ENCODE results near the gene RBP3.

The RBP3 gene

DNA sequence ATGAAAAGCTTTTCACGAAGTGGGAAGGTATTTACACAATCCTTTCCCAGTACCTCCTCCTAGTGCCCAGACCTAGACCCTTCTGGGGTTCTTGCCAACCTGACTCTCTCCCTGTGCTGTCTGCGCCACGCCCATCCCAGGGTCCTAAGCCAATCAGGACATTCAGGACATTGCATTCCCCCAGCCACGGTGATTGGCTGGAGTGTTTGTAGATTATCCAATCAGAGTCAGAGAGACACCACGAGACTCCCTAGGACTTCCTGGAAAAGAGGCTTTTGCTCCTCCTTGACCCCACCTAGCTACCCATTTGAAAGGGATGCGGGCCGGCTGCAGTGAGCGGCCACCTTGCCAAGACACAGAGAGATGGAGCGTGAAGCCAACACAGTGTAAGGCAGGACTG is 29.5 kb upstream of the RBP3 start:
- no peak for DNase-seq (ENCODE audit: low read depth in 2 of 2)

DNA sequence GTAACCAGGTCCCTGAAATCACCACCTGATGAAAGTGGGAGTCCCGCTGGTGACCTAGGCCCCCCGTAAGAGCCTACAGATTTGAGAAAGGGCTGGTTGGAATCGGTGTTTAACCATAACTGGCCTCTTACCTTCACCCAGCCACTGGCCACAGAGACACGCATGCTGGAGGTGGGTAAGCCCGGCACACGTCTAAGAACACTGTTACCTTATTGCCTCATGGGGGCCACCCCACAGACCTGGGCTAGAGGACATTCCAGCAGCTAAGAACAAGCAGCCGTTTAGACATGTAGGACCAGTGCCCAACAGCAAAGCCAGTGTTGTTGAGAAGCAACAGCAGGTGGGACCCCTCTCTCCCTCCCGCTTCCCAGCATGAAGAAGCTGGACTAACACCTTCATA is 28.4 kb upstream of the RBP3 start:
- DNase-seq (ENCODE audit: low read depth in 2 of 2), result no peak

DNA sequence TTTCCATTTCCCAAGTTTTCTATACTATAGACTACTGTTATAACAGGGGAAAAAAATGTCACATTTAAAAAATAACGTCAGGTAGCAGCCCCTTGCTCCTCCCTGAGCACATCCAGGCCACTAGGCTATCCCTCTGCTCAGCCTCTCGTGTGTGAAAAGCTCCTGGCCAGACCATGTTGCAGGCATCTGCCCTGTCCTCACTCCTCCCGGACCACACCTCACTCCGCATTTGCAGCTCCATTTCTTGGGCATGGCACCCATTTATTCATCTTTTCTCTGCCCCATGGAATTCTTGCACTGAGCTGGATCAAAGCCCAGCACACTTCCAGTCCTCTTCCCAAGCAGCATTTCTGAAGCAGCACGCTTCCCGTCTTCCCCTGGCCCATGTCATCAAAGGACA is 27.4 kb upstream of the RBP3 start:
- DNase-seq (ENCODE audit: low read depth in 2 of 2), result no peak

DNA sequence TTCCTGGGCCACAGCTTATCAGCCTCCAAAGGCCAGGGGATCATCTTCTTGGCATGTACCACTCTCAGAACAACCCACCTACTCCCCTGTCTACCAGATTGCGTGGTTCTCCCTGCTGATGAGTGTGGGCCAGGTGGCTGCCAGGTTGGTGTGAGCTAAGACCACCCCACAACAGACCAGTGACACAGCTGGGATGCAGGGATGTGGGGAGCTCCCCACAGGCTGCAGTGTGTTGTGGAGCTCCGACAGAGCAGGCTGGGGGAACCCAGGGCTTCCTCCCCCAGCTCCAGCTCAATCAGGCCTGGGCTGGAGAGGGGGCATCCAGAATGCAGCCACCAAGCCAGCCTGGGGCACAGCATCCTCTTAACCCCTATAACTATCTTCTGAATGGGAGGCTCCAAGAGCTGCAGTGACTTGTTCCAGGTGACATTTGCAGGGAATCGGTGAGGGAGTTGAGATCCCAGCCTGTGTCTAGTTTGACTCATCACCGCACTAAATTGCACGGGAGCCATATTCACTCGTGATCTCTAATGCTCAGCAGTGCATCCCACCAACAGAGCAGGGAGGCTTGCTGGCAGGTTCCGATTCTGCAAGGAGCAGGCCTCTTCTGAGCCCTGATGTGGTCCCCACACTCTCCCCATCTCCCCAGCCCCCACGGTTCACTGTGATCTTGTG is 26.5 kb upstream of the RBP3 start:
- no peak for DNase-seq (ENCODE audit: low read depth in 2 of 2)

DNA sequence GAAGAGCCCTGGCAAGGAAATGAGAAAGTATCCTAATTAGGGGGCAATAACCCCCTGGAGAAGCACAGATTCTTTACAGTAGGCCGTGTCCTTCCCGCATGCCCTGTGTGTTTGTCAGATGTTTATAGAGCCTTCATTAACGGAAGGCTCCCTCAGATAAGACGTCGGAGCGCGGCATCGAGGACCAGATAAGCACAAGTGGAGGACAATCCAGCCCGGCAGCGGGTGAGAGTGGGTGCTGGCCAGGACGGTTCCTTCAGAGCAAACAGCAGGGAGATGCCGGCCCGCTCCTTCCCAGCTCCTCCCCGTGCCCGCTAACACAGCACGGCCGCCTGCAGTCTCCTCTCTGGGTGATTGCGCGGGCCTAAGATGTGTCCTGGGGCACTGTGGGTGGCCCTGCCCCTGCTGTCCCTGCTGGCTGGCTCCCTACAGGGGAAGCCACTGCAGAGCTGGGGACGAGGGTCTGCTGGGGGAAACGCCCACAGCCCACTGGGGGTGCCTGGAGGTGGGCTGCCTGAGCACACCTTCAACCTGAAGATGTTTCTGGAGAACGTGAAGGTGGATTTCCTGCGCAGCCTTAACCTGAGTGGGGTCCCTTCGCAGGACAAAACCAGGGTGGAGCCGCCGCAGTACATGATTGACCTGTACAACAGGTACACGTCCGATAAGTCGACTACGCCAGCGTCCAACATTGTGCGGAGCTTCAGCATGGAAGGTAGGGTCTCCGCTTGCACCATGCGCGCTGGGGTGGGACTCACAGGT is 25.7 kb upstream of the RBP3 start, which contains the start of gene GDF2:
Gene GDF2, plus strand, starts transcription at position 155 of the 762 bp plus-strand sequence. Its CDS starts 215 bp downstream, at position 370.
- DNase-seq (ENCODE audit: low read depth in 2 of 2), result no peak

DNA sequence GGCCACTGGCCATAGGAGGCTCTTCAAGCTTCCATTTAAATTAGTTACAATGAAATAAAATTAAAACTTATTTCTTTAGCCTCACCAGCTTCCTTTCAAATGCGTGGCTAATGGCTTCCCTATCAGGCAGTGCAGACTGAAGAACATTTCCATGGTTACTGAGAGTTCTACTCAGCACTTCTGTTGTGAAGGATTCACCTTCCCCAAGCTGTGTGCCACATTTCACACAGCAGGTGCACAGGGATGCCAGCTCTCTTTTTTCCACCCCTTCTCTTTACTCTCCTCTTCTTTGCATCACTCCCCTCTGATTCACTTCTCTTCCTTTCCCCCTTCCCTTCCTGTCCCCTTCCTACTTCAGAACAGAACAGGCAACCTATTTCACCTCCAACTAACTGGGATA is 25.1 kb upstream of the RBP3 start:
- no peak for DNase-seq (ENCODE audit: low read depth in 2 of 2)

DNA sequence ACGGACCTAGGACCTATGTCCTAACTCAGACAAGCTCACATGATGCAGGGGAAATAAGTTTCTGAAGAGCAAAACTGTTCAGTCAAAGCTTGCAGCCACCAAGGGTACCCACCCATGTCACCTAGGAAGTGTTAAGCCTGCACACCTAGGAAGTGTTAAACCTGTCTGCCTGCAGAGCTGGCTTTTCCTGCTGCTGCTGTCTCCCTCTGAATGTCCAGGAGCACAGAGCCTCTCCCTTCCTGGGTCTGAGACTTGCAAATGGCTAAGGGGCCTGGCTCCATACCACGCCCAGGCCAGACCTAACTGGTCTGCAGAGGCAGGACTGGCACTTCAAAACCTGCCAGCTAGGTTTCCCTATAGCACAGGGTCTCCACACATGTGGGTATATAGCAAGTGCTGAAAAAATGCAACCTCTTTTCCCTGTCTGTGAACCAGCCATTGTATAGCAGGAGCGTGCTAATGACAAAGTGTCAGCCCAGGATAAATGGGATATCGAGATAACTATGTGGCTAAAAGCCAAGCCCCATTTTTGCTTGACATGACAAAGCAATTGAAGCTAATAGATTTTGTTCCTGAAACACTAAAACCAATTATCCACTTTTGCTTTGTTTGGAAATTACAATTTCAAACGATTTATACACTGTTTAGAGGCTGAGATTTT is 24.4 kb upstream of the RBP3 start:
- DNase-seq (ENCODE audit: low read depth in 2 of 2), result no peak

DNA sequence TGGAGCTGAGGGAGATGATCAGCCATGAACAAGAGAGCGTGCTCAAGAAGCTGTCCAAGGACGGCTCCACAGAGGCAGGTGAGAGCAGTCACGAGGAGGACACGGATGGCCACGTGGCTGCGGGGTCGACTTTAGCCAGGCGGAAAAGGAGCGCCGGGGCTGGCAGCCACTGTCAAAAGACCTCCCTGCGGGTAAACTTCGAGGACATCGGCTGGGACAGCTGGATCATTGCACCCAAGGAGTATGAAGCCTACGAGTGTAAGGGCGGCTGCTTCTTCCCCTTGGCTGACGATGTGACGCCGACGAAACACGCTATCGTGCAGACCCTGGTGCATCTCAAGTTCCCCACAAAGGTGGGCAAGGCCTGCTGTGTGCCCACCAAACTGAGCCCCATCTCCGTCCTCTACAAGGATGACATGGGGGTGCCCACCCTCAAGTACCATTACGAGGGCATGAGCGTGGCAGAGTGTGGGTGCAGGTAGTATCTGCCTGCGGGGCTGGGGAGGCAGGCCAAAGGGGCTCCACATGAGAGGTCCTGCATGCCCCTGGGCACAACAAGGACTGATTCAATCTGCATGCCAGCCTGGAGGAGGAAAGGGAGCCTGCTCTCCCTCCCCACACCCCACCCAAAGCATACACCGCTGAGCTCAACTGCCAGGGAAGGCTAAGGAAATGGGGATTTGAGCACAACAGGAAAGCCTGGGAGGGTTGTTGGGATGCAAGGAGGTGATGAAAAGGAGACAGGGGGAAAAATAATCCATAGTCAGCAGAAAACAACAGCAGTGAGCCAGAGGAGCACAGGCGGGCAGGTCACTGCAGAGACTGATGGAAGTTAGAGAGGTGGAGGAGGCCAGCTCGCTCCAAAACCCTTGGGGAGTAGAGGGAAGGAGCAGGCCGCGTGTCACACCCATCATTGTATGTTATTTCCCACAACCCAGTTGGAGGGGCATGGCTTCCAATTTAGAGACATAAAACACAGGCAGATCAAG is 22.6 kb upstream of the RBP3 start:
- no peak for DNase-seq (ENCODE audit: low read depth in 2 of 2)

DNA sequence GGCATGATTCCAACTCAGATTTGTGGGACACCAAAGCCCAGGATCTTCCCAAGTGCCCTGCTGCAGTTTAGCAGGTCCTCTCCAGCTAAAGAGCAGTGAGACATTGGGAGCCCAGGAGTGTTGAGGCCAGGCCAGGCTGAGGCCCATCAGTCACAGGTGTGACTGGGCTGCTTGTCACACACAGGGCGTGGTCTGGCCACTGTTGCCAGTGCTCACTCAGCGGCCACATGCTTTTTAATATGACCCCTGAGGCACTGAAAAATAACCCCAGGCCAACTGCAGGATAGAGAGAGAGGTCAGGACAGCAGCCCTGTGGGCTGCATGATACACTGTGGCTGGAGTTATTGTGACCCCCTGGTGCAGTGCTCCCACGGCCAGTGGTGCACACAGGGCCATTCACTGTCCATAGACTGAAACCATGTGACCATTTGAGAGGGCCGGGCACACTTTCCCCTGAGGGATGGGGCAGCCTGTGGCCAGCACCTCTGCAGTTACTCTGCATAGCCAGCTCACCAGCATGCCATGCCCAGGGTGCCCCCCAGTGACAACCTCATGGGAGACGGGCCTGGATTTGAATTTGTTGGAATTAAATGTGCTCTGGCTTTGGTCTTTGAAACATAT is 21.7 kb upstream of the RBP3 start:
- DNase-seq (ENCODE audit: low read depth in 2 of 2), result no peak

DNA sequence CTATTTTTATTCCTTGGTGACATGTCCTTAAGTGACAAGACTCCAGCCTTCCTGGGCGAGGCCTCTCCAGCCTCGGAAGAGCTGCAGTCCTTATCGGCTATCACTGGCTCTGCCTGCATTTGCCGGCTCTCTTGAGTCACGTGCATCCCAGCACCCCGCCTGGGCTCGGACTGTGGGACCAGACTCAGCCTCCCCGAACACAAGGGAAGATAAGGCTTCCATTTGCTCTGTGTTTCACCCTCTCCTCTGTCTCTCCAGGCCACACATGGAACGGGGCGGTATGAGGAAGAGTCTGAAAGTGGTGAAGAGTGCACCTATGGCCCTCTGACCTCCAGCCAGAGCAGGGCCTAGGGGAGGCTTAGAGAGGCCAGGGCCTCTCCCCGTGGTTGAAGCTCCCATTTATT is 21.2 kb upstream of the RBP3 start:
- no peak for DNase-seq (ENCODE audit: low read depth in 2 of 2)

DNA sequence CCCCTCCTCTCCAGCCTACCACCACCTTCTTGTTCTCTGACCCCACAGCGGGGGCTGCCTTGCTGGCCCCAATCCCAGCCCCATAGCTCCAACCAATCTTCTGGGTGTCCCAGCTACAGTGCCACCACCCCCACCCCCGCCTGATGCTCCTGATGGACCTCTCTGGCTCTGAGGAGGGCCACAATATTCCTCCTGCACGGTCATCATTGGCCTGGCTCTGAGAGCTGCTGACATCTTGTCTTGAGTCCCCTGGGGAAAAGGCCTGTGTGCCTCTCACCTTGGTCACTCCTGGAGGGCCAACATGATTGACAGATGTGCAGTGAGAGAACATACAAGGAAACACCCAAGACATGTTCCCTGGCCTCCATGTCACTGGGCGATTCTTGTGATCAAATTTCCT is 18.3 kb upstream of the RBP3 start:
- DNase-seq (ENCODE audit: low read depth in 2 of 2), result no peak

DNA sequence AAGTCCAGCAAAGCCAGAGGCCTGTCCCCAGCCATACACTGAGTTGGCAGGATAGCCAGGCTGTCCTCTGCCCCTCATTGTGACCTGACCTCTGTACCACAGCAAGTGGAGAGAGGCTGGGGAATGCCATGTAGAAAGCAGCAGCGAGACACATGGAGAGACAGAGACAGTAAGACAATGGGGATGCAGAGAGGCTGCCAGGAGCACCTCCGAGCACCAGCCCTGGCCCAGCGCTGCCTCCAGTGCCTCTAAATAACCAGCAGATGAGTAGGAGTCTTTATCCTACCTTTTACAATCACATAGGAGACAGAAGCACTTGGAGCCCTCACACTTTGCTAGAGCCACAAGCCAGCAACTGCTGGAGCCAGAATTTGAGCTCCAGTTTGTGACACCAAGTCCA is 17.8 kb upstream of the RBP3 start:
- no peak for DNase-seq (ENCODE audit: low read depth in 2 of 2)

DNA sequence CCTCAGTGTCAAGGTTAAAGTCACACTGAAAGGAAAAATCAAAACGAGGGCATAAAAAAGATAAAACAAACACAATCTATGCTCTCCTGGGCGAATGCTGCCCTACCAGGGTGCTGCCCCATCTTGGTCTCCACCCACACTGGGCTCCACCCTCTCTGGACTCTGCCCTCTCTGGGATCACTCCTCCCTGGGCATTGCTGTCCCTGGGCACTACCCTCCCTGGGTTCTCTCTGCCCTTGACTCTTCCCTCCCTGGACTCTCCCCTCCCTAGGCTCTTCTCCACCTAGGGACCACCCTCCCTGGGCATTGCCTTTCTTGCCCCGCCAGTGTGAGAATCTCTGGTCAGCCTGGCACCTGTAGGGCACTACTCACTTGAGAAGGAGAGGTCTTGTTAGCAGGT is 17.4 kb upstream of the RBP3 start:
- no peak for DNase-seq (ENCODE audit: low read depth in 2 of 2)

DNA sequence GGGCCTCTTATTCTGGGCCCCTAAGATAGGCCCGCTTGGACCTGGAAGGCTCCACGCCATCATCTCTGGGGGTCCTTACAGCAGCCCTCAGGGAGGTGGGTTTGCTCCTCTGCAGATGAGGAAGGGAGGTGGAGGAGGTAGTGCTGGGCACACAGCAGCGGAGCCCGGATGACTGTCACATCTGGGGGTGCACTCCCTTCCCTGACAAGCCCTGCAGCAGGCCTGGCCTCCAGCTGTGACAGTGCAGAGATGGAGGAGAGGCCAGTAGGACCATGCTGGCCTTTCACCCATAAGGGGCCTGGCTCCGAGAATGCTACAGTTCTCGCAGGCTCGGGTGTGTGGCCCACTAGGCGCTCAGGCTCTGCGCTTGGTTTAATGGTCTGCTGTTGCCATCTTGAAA is 16.7 kb upstream of the RBP3 start:
- no peak for DNase-seq (ENCODE audit: low read depth in 2 of 2)

DNA sequence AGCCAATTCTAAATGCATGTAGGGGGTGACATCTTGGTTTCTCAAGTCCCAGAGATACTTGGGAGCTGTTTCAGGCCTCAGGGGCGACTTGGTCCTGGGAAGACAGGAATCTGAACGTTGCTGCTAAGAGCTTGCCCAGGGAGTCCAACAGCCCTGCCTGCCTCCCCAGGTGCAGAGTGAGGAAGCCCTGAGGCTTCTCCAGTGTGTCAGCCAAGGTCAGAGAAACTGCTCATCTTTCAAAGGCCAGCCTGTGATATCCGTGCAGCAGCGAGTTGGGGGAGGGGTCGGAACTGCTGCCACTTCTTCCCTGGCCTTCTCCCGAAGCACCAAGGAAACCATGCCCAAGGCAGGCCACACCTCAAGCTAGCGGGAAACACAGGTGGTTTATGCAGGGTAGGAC is 16.2 kb upstream of the RBP3 start:
- no peak for DNase-seq (ENCODE audit: low read depth in 2 of 2)

DNA sequence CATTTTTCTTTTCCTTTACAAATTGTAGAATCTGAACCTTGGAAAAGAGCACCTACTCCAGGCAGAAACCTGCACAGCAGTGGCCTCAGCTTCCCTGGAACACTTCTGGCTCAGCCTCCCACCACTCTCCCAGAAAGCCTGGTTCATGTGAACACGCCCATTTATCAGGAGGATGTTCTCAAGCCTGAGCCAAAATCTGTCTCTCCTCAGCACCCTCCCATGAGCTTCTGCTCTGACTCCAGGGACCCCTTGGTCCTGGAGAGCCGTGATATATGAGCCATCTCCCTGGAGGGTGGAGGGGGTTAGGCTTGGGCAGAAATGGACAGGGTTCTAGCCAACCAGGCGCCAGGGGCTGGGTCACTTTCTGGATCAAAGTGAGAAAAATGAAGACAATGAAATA is 15.8 kb upstream of the RBP3 start:
- DNase-seq (ENCODE audit: low read depth in 2 of 2), result no peak

DNA sequence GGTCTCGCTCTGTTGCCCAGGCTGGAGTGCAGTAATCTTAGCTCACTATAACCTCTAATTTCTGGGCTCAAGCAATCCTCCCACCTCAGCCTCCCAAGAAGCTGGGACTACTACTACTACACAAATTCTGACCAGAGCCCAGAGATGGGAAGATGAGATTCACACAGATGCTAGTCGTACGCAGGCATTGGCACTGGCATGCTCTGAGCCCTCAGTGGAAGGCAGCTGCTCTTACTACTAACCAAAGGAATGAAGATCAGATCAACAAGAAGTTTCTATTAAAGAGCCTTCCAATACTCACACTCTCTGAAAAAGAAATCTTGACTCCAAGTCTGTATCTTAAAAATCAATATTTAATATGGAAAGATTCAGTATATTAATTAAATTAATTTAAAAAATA is 15.2 kb upstream of the RBP3 start:
- DNase-seq (ENCODE audit: low read depth in 2 of 2), result no peak

DNA sequence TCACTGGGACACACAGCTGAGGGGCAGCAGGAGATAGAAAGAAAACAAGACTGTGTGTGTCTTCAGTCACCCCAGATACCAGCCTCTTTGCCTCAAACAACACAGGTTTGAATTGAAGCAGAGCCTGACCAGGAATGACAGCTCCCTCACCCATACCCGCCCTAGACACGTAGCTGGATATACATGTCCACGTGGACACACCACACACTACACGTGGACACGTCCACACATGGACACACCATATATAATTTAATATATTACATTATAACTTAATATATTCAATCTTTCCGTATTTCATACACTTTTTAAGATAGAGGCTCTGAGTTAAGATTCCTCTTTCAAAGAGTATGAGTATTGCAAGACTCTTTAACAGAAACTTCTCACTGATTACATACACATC is 14.6 kb upstream of the RBP3 start:
- DNase-seq (ENCODE audit: low read depth in 2 of 2), result no peak

DNA sequence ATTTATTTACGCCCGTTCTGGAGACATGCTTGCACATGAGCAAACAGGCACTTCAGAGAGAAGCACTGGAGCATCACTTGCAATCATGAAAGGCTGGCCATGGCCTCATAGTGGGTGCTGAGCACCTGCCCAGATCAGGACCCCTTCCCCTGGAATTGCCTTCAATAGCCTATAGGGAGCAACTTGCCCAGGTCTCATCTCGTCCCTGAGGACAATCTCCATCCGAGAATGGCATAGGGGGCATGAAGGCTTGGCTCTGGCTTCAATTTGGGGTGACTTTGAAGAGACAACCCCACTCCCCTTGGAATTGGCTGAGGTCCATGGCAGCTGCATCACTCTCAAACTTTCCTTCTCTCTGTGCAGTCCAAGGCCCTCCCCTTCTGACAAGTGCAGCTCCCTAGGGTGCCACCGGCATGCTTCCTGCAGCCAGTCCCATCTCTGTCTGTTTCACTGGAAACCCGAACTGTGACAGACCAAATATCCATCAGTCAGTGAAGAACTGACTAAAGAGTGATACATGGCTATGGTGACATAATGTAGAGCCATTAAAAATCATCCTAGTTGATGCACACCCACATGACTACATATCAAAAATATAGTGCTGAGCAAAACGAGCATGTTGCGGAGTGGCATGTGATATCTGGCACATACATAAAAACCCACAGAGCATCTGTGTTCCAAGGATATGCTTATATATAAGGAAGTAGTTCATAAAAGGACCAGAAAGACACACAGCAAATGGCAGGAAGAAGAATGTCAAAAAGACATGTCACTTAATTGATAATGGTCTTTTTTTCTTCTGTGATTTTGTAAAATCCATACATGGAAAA is 13.5 kb upstream of the RBP3 start:
- no peak for DNase-seq (ENCODE audit: low read depth in 2 of 2)

DNA sequence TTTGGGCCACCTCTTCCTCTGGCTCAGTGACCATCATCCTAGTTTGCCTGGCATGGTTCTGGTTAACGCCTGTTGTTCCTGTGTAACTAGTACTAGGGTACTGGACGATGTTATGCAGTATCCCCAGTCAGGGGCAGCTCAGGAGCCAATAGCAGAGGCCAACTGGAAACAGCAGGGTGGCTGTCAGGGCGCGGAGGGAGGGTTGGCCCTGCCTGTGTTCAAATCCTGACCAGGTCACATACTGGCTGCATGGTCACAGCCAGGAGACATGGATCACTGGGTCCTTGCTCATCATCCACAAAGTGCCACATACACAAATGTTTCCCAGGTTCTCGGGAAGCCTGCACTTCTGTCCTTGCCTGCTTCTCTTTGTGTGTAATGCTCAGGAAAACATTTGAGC is 12.3 kb upstream of the RBP3 start:
- DNase-seq (ENCODE audit: low read depth in 2 of 2), result no peak

All from stimulated activated CD8-positive, alpha-beta memory T cell treated with anti-CD3 and anti-CD28 coated beads, Interleukin-2, amount 100 ng/mL, for 48 hours (primary cell).